Stomach smooth muscle (tissue), 2 donors: ENCODE measurements around the gene ATG101.

Experiments
- H3K27ac ChIP-seq: one replicate; pipeline ENCODE4 v1.7.0; 2013; ENCODE audit warnings: mild to moderate bottlenecking, low read length, inconsistent platforms
- H3K27me3 ChIP-seq, 2 donors: one replicate each; pipeline ENCODE4 v1.7.0; 2013; ENCODE audit warnings: low read length in 2 of 2; ENCODE audit not compliant: insufficient read depth in 2 of 2, control insufficient read depth in 1 of 2
- H3K36me3 ChIP-seq, 2 donors: one replicate each; pipeline ENCODE4 v1.7.0; 2013; ENCODE audit warnings: low read length in 2 of 2; ENCODE audit not compliant: control insufficient read depth in 2 of 2, insufficient read depth in 2 of 2
- H3K4me1 ChIP-seq: one replicate; pipeline ENCODE4 v1.7.0; 2013; ENCODE audit warnings: low read length; ENCODE audit not compliant: control insufficient read depth, insufficient read depth
- H3K4me3 ChIP-seq, 2 donors: one replicate each; pipeline ENCODE4 v1.7.0; 2013; ENCODE audit warnings: low read length in 2 of 2
- H3K9ac ChIP-seq, 2 donors: one replicate each; pipeline ENCODE4 v1.7.0; 2013; ENCODE audit warnings: low read length in 2 of 2, mild to moderate bottlenecking in 1 of 2
- H3K9me3 ChIP-seq, 2 donors: one replicate each; pipeline ENCODE4 v1.7.0; 2013; ENCODE audit warnings: low read length in 2 of 2; ENCODE audit not compliant: control insufficient read depth in 2 of 2
- donor health status: healthy.
- donor health status: Pancreatic carcinoma.

Gene ATG101

DNA sequence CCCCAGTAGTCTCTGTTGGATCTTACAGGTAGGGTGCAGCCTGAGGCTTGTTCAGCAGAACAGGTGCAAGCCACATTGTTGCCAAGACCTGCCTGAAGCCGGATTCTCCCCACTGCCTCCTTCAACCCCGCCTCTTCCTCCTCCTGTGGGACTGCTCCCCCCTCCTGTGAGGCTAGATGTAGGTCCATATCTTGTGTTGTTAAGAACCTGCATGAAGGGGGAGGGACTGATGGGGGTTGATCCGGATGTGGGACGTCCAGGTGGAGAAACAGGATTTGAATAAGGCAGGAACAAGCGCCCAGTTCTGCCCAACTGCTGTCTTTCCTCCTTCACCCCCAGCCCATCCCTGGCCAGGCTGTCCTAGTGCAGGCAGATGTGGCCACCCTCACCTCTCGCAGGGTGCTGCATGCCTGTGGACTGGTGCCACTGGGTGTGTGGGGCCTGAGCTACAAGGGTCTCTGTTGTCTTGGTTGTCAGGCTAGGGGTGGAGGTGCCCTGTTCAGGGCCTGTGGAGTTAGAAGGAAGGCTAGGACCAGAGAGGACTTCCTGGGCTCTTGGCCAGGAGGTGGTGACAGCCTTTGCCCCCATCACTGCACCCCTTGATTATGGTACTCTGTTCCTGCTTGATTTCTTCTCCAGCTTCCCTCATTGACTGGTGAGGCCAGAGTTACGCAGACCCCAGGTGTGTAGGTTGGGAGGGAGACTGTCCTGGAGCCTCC lies 17.2 kb upstream of the ATG101 start:
- Histone ChIP-seq H3K27me3 (no peaks in the 10 kb centered on the region), H3K4me1 (peaks cover 48% of the 10 kb centered on the region), H3K4me3 (peak overlapping the region; percentile 94 to 96), H3K36me3 (peaks cover 31 to 32% of the 10 kb centered on the region in 2 donors), H3K9ac (peak overlapping the region; percentile 83 to 97), H3K9me3 (no peaks in the 10 kb centered on the region), H3K27ac (peak overlapping the region; percentile 95)

DNA sequence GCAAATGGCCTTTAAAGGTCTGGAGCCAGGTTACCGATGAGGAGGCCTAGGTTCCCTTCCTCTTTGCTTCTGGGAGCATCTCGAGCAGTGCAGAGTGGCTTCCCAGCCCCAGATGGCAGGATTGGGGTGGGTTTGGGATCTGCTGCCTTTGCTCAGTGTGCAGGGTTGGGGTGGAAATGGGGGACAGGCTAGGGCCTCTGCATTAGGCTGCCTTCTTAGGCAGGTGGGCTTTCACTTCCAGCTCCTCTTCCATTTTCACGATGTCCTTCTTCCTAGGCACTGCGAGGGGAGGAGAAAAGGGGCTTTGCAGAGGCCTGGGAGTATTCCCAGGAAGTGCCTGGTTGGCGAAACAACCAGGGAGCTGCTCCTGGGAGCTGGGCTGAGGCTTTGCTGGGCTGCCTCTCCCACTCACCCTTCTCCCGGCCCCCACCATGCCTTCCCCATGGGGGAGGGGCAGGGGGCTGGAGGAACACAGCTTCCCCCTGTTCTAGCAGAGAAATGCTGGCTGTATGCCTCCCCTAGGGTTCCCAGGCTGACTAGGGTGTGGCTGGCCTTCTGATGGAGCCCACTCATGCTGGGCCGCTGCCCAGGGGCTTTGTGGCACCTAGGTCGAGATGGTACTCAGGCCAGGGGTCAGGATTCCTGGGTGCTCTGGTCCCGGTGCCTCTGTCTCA lies 16.1 kb upstream of the ATG101 start:
- Histone ChIP-seq H3K27me3 (no peaks in the 10 kb centered on the region), H3K4me1 (peaks cover 48% of the 10 kb centered on the region), H3K4me3 (peak overlapping the region; percentile 94 to 96), H3K9ac (peak overlapping the region; percentile 83 to 97), H3K36me3 (peaks cover 37 to 38% of the 10 kb centered on the region in 2 donors), H3K27ac (peak overlapping the region; percentile 95), H3K9me3 (no peaks in the 10 kb centered on the region)

DNA sequence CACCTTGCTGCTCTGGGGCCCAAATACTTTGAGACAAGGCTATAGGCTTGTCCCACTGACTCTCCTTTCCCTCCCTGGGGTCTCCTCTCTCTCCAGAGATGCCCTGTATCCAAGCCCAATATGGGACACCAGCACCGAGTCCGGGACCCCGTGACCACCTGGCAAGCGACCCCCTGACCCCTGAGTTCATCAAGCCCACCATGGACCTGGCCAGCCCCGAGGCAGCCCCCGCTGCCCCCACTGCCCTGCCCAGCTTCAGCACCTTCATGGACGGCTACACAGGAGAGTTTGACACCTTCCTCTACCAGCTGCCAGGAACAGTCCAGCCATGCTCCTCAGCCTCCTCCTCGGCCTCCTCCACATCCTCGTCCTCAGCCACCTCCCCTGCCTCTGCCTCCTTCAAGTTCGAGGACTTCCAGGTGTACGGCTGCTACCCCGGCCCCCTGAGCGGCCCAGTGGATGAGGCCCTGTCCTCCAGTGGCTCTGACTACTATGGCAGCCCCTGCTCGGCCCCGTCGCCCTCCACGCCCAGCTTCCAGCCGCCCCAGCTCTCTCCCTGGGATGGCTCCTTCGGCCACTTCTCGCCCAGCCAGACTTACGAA lies 15.4 kb upstream of the ATG101 start:
- H3K27ac ChIP-seq: peak overlapping the region; percentile 95
- H3K36me3 ChIP-seq: peaks cover 39 to 40% of the 10 kb centered on the region in 2 donors
- H3K9ac ChIP-seq: no peak overlapping the region
- no peaks in the 10 kb centered on the region for H3K27me3 ChIP-seq
- H3K4me3 ChIP-seq: peak overlapping the region; percentile 94 to 96
- peaks cover 48% of the 10 kb centered on the region for H3K4me1 ChIP-seq
- no peaks in the 10 kb centered on the region for H3K9me3 ChIP-seq

DNA sequence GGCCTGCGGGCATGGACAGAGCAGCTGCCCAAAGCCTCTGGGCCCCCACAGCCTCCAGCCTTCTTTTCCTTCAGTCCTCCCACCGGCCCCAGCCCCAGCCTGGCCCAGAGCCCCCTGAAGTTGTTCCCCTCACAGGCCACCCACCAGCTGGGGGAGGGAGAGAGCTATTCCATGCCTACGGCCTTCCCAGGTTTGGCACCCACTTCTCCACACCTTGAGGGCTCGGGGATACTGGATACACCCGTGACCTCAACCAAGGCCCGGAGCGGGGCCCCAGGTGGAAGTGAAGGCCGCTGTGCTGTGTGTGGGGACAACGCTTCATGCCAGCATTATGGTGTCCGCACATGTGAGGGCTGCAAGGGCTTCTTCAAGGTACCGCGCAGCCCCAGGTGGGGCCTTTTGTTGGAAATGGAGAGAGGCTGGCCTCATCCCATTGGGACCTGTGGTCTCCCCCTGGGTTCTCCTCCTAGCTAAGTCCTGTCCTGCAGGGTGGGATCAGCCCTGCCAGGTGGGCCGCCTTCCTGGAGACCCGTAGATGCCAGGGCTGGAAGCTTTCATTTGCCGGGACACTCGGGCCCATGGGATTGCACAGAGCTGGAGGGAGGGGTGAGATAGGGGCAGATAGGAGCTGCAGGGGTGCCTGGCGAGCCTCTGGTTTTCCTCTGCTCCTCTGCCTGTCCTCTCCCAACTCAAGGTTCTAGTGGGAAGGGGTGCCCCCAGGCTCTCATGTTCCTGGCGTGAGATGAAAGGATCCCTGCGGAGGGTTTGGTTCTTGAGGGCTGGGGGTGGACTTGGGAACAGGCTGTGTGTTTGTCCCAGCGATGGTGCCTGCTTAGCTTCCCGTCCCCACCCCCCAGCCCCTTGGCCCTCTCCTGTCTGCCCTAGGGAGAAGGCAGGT lies 14.7 kb upstream of the ATG101 start:
- Histone ChIP-seq H3K4me1 (peaks cover 43% of the 10 kb centered on the region), H3K36me3 (peaks cover 39 to 43% of the 10 kb centered on the region in 2 donors), H3K9me3 (no peaks in the 10 kb centered on the region), H3K4me3 (peak overlapping the region in 1 of 2 donors; percentile 3), H3K27me3 (no peaks in the 10 kb centered on the region), H3K9ac (no peak overlapping the region), H3K27ac (peak overlapping the region; percentile 95)

DNA sequence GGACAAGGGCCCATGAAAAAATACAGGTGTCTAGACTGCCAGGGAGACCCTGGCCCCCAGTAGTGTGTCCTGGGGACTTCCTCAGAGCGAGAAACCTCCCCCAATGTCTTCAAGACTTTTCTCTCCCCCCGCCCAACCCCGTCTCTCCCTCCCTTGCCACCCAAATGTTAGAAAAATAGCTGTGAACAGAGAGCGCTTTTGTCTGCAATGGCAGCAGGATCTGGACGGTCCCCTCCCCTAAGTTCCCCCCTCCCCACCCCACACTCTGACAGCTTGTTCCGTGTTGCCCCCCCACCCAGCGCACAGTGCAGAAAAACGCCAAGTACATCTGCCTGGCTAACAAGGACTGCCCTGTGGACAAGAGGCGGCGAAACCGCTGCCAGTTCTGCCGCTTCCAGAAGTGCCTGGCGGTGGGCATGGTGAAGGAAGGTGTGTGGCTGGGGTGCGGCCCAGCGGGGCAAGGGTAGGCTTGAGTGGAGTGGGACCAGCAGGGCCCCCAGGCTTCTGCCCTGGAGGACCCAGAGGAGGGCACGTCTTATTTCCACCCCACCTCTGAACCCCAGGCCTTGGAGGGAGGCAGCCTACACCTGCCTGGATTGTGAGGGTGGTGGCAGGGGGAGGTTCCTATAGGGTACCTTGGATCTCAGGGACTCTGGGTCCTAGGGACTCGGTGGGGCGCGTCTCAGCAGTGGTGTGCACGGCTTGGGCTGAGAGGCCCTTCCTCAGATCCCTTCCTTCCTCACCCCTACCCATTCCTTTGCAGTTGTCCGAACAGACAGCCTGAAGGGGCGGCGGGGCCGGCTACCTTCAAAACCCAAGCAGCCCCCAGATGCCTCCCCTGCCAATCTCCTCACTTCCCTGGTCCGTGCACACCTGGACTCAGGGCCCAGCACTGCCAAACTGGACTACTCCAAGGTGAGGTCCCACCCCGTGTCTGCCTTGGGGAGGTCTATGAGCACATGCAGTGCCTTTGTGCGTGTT lies 13.8 kb upstream of the ATG101 start:
- peaks cover 39 to 43% of the 10 kb centered on the region in 2 donors for H3K36me3 ChIP-seq

DNA sequence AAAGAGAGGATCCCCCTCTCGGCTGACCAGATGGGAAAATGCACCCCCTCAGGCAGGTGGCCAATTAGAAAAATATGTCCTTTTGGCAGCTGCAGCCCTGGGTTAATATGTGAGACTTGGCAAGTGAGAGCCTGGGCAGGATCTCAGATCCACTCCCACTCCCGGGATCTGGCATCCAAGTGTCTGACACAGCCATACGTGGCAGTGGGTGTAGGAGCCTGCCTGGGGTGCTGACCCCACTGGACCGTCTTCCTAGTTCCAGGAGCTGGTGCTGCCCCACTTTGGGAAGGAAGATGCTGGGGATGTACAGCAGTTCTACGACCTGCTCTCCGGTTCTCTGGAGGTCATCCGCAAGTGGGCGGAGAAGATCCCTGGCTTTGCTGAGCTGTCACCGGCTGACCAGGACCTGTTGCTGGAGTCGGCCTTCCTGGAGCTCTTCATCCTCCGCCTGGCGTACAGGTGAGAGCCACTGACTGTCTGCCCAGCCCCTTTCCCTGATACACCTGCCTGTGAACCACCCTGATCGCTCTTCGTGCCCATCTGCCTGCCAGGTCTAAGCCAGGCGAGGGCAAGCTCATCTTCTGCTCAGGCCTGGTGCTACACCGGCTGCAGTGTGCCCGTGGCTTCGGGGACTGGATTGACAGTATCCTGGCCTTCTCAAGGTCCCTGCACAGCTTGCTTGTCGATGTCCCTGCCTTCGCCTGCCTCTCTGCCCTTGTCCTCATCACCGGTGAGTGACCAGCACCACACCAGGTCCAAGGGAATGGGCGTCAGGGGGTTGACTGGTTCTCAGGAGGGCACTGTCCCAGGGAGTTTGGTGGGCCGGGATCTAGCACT lies 12.8 kb upstream of the ATG101 start:
- peak overlapping the region in 1 of 2 donors; percentile 42 for H3K9ac ChIP-seq
- H3K36me3 ChIP-seq: peaks cover 39 to 43% of the 10 kb centered on the region in 2 donors
- H3K4me3 ChIP-seq: no peak overlapping the region
- H3K27ac ChIP-seq: peak overlapping the region; percentile 46
- peaks cover 36% of the 10 kb centered on the region for H3K4me1 ChIP-seq
- no peaks in the 10 kb centered on the region for H3K9me3 ChIP-seq
- no peaks in the 10 kb centered on the region for H3K27me3 ChIP-seq

More for the DNA sequence above, 13.8 kb upstream of the ATG101 start:
- Histone ChIP-seq H3K27ac (peak overlapping the region; percentile 95), H3K4me1 (peaks cover 35% of the 10 kb centered on the region), H3K9me3 (no peaks in the 10 kb centered on the region), H3K27me3 (no peaks in the 10 kb centered on the region), H3K9ac (no peak overlapping the region), H3K4me3 (peak overlapping the region in 1 of 2 donors; percentile 8)

DNA sequence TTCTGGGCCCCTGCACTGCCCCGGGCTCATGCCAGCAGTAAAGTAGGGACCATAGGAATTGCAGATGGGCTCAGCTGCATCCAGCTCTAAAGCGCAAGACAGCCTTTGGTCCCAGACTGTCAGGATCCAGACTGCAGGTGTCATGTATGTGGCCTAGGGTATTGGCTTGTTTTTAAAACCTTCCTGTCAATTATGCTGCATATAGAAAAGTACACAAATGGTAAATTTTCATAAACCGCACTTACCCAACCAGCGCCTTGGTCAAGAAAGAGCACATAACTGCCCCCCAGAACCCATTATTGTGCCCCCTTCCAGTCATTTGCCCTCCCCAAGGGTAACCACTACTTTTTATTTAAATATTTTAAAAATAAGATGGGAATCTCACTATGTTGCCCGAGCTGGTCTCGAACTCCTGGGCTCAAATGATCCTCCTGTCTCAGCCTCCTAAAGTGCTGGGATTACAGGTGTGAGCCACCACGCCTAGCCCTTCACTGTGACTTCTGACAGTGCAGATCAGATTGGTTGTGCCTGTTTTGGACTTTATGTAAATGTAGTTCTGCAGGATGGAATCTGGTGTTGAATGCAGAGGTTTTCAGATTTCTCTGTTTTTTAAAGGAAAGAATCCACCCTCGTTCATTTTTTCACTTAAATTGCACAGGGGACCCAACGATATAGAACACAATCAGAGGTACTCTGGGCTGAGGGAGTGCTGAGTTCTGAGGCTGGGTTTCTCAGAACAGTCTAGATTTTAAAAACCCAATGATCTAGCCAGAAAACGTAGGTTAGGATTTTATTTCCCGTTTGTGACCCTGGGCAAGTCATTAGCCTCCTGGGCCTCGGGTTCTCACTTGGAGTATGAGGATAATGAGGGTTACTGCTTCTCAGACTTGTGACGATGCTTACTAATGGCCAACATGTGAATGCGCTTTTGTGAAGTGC lies 11.9 kb upstream of the ATG101 start:
- no peaks in the 10 kb centered on the region for H3K9me3 ChIP-seq
- no peak overlapping the region for H3K4me3 ChIP-seq
- H3K36me3 ChIP-seq: peaks cover 38 to 43% of the 10 kb centered on the region in 2 donors
- no peaks in the 10 kb centered on the region for H3K27me3 ChIP-seq
- H3K27ac ChIP-seq: peak overlapping the region; percentile 37
- peaks cover 36% of the 10 kb centered on the region for H3K4me1 ChIP-seq
- no peak overlapping the region for H3K9ac ChIP-seq

DNA sequence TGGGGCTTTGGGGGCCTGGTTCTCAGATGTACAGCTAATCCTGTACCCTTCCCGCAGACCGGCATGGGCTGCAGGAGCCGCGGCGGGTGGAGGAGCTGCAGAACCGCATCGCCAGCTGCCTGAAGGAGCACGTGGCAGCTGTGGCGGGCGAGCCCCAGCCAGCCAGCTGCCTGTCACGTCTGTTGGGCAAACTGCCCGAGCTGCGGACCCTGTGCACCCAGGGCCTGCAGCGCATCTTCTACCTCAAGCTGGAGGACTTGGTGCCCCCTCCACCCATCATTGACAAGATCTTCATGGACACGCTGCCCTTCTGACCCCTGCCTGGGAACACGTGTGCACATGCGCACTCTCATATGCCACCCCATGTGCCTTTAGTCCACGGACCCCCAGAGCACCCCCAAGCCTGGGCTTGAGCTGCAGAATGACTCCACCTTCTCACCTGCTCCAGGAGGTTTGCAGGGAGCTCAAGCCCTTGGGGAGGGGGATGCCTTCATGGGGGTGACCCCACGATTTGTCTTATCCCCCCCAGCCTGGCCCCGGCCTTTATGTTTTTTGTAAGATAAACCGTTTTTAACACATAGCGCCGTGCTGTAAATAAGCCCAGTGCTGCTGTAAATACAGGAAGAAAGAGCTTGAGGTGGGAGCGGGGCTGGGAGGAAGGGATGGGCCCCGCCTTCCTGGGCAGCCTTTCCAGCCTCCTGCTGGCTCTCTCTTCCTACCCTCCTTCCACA lies 11.0 kb upstream of the ATG101 start:
- H3K9ac ChIP-seq: no peak overlapping the region
- H3K36me3 ChIP-seq: peaks cover 37 to 43% of the 10 kb centered on the region in 2 donors
- no peaks in the 10 kb centered on the region for H3K9me3 ChIP-seq
- H3K4me3 ChIP-seq: no peak overlapping the region
- no peak overlapping the region for H3K27ac ChIP-seq
- no peaks in the 10 kb centered on the region for H3K27me3 ChIP-seq
- peaks cover 27% of the 10 kb centered on the region for H3K4me1 ChIP-seq
